Dermis microvascular lymphatic vessel endothelial cell (primary cell): Measurements from ENCODE around the gene BCLAF1. TPM values are rescaled to one million over a fixed set of nuclear protein-coding genes. Genes with fewer than 3 reads are reported as not detected.
"Not testable (repeated sequence)": the region's sequence is repeated elsewhere in the genome, so short reads cannot be mapped to it uniquely, and the experiment has no call there.

Experiments used
- DNase-seq, 2 donors: peaks; one replicate each; pipeline versions ENCODE4 v3.0.0 to v3.0.0-alpha.2; 2010; ENCODE audit warnings: low read depth in 2 of 2
- total RNA-seq: library from RNA; depleted of rRNA; stranded (reverse); fragments of >200 nt; gene quantifications from 2 replicates; pipeline ENCODE4 v1.2.1, GENCODE V29; 2014

Gene BCLAF1
- total RNA-seq, 1 donor from 2014 or later: 71.1 TPM

GRCh38 chr6:136309171-136309570, 19.5 kb upstream of the BCLAF1 start:
- DNase-seq: no peak

DNA sequence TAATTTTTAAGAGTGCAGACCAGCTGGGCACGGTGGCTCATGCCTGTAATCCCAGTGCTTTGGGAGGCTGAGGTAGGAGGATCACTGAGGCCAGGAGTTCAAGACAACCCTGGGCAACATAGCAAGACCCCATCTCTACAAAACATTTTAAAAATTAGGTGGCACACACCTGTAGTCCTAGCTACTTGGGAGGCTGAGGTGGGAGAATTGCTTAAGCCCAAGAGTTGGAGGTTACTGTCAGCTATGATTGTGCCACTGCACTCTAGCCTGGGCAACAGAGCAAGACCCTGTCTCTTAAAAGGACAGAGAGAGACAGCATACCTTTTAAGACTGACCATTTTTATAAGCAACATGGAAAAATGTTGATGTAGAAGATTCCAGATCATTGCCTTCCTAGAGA, 18.8 kb upstream of the BCLAF1 start:
- not testable (repeated sequence) for DNase-seq

GRCh38 chr6:136307351-136307750, 17.7 kb upstream of the BCLAF1 start:
- DNase-seq: no peak

GRCh38 chr6:136306466-136306865, 16.8 kb upstream of the BCLAF1 start:
- DNase-seq: no peak

DNA sequence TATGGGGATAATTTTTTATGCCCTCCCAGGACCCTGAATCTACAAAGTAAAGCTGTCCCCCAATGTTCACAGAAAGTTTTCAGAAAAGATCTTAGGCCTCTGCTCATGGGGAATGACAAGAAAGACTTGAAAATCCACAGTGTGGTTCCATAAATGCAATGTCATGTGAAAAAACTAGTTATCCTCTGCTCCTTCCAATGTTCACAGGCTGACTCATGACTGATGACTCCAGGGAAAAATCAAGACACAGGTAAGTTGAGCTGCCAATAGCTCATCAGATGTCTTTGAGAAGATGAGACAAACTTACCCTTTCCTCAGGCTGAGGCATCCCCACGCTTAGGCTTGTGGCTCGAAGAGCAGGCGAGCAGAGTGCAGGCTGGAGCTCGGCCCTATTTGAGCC, 14.8 kb upstream of the BCLAF1 start:
- no peak for DNase-seq

DNA sequence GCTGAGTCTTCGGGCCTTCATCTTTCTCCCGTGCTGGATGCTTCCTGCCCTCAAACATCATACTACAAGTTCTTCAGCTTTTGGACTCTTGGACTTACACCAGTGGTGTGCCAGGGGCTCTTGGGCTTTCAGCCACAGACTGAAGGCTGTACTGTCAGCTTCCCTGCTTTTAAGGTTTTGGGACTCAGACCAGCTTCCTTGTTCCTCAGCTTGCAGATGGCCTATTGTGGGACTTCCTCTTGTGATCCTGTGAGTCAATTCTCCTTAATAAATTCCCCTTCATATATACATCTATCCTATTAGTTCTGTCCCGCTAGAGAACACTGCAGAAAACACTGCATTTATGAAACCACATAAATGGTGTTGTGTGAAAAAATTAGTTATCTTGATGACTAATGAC, 13.9 kb upstream of the BCLAF1 start:
- DNase-seq: no peak

DNA sequence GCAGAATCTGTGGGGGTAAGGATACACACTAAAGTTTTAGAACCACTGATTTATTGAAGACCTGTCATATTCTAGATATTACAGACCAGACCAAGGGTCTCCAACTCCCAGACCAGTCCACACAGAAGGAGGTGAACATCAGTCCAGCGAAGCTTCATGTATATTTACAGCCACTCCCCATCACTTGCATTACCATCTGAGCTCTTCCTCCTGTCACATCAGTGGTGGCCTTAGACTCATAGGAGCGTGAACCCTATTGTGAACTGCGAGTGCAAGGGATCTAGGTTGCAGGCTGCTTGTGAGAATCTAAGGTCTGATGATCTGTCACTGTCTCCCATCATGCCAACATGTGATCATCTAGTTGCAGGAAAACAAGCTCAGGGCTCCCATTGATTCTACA, 5.0 kb upstream of the BCLAF1 start:
- DNase-seq: no peak

DNA sequence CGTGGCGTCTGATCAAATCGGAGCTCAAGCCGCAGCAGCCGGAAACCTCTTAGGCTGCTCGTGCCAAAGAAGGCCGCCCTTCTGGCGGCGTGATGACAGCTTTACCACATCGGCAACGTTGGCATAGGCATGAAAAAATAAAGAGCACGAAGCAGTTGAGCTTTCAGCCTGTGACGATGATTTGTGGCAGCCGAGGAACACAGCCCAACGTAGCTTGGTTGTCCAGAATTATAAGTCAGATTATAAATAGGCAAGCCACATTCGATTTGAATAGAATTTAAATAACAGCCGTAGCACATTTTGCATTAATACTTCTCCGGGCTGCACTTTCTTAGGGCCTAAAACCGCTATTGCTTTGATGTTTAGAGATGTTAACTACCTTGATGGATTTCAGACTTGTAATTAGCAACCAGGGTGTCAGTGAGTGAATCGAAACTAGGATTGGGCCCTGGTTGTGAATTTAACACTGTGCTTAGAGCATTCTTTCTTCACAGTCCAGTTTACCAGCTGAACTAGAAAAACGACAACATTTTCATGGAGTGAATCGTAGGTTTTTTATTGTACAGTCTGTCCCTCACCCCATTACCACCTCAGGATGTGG, 864 bp upstream of the BCLAF1 start:
- DNase-seq: peak; percentile 88 to 95

- peak; percentile 79 to 93 for DNase-seq
Measured at GRCh38 chr6:136289327-136289578, 393 bp downstream of the BCLAF1 start.

DNA sequence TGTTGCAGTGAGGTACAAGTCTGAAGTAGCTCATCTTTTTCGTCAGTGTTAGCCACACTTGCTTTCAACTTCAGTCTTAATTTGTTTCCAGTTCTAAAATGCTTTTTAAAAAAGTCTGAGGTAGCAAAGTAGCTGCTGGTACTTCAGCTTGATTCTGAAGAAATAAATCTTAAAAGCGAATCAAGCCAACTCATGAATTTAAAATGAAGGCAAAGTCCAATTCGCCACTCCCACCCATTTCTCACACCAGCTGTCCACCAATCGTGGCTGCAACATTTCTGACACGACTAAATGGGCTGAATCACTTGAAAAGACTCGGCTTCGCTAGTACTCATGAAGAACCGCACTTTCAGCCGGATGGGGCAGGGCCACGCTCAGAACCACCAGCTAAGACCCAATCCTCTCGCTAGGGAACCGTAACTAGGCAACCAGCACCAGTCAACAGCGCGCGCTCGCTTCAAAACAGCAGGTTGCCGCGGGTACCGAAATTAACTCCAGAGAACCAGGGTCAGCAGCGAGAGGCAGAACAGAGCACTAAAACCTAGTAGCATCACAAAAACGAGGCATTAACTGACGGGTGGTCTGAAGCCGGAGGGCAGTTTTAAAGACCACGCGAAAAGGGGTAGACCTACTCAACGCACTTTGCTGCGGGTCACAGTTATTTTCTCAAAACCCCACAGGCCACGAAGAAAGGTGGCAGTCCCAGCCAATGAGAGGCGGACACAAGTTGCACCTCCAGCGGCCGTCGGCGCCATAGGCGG, 900 bp downstream of the BCLAF1 start:
- peak; percentile 93 to 97 for DNase-seq

GRCh38 chr6:136284909-136285308, 4.7 kb downstream of the BCLAF1 start:
- no peak for DNase-seq

DNA sequence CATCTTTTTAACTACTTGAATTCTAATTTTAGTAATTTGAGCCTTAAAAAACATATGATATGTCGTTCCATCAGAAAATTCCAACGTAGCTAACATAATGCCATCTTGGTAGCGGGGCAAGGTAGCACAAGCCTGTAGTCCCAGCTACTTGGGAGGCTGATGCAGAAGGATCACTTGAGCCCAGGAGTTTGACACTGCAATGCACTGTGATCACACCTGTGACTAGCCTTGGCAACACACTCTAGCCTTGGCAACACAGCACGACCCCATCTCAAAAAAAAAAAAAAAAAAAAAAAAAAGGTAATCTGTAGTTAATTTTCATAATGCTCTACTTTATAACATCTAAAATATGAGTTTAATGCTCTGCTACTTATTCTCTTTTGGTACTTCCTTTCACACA, 6.7 kb downstream of the BCLAF1 start:
- no peak for DNase-seq

DNA sequence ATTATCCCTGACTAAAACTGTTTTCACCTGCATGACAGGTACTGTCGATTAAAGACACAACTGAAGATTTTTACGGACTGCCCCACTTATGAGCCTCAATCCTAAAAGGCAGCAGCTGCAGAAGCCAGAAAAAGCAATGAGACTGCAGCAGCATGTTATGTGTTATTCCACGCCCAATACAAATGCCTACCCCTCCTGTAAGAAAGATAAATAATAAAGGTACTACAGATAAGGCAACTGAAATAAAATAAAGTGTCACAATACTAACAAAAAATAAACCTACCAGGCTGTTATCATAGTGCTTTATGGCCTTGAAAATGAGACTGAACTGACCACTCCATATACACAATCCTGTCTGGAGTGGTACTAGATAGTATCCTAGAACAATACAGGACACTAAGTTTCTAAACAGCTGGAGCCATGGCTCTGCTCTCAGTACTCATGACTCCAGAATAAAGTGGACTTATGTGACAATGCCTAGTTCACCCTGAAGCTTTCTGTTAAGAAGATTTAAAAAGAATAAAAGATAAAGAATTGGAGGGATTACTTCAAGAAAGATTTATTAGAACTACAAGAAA, 9.5 kb downstream of the BCLAF1 start:
- DNase-seq: no peak

GRCh38 chr6:136274062-136274461, 15.6 kb downstream of the BCLAF1 start:
- DNase-seq: no peak

GRCh38 chr6:136265101-136265500, 24.5 kb downstream of the BCLAF1 start:
- DNase-seq: no peak

DNA sequence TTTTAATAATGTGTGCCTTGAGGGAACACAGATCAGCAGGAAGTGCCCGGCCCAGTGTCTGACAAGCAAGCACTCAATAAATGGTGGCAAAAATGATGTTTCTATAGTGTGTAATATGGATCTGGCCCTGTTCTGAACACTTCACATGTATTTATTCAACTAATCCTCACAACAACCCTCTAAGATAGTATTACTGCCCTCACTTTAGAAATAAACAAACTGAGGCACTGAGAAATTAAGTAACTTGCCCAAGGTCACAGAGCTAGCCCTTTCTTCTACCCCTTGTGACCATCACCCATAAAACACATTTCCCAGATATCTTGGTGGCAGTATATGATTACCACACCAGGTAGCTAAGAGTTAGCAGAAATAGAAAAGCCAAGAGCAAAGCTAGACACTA, 26.7 kb downstream of the BCLAF1 start:
- no peak for DNase-seq

DNA sequence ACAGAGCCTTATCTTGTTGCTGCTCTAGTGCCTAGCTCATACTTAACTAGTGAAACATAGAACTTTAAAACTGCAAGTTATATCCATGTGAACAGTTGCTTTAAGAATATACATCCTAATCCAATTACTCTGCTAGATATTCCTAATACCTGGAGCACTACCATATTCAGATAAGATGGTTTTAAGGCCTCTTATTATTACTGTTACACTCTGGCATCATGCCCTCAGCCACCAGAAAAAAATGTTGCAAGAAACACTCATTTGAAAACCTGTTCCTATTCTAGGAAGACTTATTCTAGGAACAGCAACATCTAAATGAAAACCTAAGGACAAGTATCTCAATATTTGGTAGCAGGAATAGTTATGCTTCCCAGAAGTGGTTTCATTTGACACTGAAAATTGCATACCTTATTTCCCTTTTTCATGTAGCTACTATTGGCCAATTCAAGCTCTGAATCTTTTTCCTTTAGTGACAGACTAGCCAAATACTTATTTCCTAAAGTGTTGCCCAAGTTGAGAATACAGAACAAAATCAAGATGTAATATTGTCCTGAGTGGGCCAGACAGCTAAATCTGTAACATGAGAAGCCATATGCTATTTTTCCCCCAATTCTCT, 34.7 kb downstream of the BCLAF1 start:
- DNase-seq: no peak

DNA sequence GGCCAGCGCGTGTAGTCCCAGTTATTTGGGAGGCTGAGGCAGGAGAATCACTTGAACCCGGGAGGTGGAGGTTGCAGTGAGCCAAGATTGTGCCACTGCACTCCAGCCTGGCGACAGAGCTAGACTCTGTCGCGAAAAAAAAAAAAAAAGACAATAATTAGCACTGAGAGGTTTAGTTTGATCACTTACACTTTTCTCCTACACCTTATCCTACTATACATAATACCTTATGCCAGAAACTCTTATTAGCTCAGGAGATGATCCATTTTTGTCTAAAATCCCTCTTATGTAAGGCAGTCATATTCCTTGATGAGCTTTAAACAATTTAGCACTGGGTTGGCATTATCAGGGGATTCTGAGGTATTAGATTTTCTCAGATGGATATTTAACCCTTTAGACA, 35.9 kb downstream of the BCLAF1 start:
- no peak for DNase-seq

- no peak for DNase-seq
Measured at GRCh38 chr6:136252441-136252840, 37.2 kb downstream of the BCLAF1 start.

DNA sequence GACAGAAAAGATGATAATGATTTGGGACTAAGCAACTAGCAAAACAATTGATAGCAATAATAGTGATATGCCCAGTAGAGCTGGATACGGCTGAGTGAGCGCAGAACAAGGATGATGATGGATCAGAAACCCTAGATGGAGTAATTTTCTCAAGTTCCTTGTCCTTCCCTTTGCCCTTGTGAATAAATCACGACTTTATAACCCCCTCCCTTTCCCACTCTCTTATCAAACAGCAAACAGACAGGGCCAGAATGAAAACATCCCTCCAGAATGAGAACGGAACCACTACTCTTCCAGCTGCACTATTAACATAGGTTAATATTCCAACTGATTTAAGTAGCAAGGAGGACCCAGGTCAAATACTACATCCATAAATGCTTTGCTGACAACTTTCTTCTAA, 38.3 kb downstream of the BCLAF1 start:
- no peak for DNase-seq

- DNase-seq: no peak
Measured at GRCh38 chr6:136250686-136251008, 39.0 kb downstream of the BCLAF1 start.

DNA sequence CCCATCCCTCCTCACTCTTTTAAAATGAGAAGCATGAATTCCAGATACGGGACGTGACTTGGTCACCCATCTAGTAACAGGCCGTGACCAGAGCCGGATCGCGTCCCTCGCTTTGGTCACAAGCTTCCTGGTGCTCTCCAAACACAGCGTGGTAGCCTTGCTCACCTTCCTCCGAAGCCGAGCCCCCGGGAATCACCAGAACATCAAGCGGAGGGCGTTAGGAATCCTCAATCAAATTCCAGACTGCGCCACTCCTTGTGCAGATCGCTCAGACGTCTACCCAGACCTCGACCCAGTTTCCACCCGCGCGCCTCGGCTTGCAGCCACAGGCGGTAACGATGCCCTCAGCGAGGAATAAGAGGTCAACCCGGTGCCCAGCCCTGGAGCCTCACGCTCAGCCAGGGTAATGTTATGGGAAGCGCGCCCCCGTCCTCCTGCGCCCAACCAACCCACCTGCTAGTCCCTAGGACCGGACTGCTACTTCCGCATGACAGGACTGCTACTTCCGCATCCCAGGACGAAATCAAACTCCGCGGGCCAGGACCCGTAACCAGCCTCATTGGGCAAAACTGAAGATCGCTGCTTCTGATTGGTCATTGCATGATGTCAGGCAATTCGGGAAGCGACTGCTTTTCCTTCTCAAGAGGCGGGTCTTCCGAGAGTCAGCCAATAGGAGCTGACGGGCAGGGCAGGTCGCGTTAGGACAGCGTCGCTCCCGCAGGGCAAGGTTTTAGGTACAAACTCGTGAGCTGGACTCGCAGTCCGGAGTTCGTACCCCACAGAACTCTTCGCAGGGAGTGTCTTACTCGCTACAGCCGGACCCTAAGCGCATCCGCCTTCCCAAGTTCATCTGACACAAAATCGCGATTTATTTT, 39.6 kb downstream of the BCLAF1 start, which contains the start of gene MTFR2:
Gene MTFR2 (minus strand): TSS at position 501 of the 875 bp plus-strand sequence. CDS start 1,212 bp downstream, outside the sequence.
- DNase-seq: peak; percentile 99
